GM06990 (cell line): ENCODE data around the gene WFIKKN1.

Experiments
- DNase-seq: peaks from one replicate; pipeline ENCODE4 v3.0.0-alpha.2; 2011; ENCODE audit not compliant: insufficient read length; ENCODE audit errors: extremely low read depth
- H3K27me3 ChIP-seq: replicated peaks from 2 replicates; pipeline ENCODE4 v1.6.0; 2011; ENCODE audit warnings: low read length; ENCODE audit not compliant: control insufficient read depth, insufficient read depth
- H3K36me3 ChIP-seq: 2 replicates; pipeline ENCODE4 v1.5.1; 2011; ENCODE audit warnings: low read length; ENCODE audit not compliant: control insufficient read depth, insufficient read depth
- H3K4me3 ChIP-seq: replicated peaks from 2 replicates; pipeline ENCODE4 v1.5.1; 2011; ENCODE audit warnings: low read depth, mild to moderate bottlenecking, control low read depth, low read length
- CTCF ChIP-seq: IDR thresholded peaks from 2 replicates; pipeline ENCODE4 v1.5.1; 2011; ENCODE audit warnings: low read length, control low read depth, mild to moderate bottlenecking, inconsistent platforms; ENCODE audit not compliant: insufficient read depth, poor library complexity, severe bottlenecking

WFIKKN1 gene

GRCh38 chr16:672371-672770 is 41.6 kb downstream of the WFIKKN1 start:
- Histone ChIP-seq H3K36me3 (peaks cover 31% of the 10 kb centered on the region), H3K4me3 (no peak overlapping the region), H3K27me3 (no peaks in the 10 kb centered on the region)
- no peak for DNase-seq
- no peak for TF ChIP-seq CTCF

DNA sequence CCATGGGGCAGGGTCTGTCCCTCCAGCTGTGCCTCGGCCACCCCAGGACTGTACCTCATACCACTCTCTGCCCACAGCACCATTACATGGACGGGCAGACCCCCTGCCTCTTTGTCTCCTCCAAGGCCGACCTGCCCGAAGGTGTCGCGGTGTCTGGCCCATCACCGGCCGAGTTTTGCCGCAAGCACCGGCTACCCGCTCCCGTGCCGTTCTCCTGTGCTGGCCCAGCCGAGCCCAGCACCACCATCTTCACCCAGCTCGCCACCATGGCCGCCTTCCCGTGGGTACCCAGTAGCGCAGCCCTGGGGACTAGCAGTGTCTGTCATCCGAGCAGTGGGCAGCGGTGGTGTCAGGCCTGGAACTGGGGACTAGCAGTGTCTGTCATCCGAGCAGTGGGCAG is 42.1 kb downstream of the WFIKKN1 start:
- DNase-seq = no peak
- no peak for TF ChIP-seq CTCF
- peaks cover 31% of the 10 kb centered on the region for H3K36me3 ChIP-seq
- H3K4me3 ChIP-seq = no peak overlapping the region
- H3K27me3 ChIP-seq = no peaks in the 10 kb centered on the region

GRCh38 chr16:673399-673991 is 42.7 kb downstream of the WFIKKN1 start:
- no peak for DNase-seq
- H3K27me3 ChIP-seq = no peaks in the 10 kb centered on the region
- TF ChIP-seq CTCF = no peak
- no peak overlapping the region for H3K4me3 ChIP-seq
- peaks cover 31% of the 10 kb centered on the region for H3K36me3 ChIP-seq

- H3K4me3 ChIP-seq = no peak overlapping the region
Observed at GRCh38 chr16:674214-674881, 43.6 kb downstream of the WFIKKN1 start.

DNA sequence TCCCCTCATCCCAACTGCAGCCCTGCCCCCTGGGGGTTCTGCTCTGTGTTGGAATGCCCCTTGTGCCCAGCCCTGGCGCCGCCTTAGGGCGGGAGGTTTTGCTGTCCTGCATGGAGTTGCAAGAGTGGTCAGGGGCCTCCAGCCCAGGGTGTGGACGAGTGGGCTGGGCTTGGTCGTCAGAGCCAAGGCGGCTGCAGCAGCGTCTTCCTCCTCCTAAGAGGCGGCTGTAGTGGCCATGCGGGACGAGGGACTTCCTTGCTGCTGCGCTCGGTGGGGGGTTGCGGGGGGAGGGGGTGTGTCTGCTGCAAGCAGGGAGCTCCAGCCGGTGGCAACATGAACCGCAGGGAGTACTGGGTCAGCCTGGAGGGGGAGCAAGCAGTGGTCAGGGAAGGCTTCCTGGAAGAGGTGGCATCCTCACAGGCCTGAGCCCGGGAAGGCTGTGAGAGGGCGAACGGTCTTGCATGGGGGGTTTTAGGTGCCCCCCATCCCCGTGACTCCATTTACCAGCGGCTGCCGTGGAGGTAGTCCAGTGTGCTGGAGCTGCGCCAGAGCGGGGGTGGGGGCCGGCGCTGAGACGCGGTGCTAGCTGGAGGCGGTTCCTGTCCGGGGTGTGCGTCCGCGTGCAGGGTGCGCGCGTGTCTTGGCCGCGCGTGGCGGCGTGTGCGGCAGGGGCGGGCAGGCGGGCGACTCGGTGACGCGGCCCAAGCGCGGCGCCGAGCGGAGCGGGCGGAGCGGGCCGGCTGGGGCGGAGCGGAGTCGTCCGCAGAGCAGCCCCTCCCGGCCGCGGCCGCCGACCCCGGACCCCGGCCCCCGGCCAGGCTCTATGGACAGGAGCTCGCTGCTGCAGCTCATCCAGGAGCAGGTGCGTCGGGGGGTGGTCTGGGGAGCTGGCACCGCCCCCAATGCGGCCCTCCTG is 44.4 kb downstream of the WFIKKN1 start, which contains the start of gene RHBDL1:
Gene RHBDL1, plus strand, starts transcription at position 704 of the 916 bp plus-strand sequence. Its CDS starts 120 bp downstream, at position 824.
- Histone ChIP-seq H3K27me3 (no peaks in the 10 kb centered on the region), H3K36me3 (peaks cover 23% of the 10 kb centered on the region), H3K4me3 (no peak within 1 kb of the TSS)
- DNase-seq = no peak
- no peak for TF ChIP-seq CTCF

More at GRCh38 chr16:674214-674881, 43.6 kb downstream of the WFIKKN1 start:
- H3K27me3 ChIP-seq = no peaks in the 10 kb centered on the region
- H3K36me3 ChIP-seq = peaks cover 31% of the 10 kb centered on the region
- no peak for TF ChIP-seq CTCF
- no peak for DNase-seq
